Germinal center (tissue), 1 donor: ENCODE measurements around the gene PTH1R.
A peak's percentile ranks its signal among the peaks of the same experiment; 100 is the strongest.

Experiments used
- DNase-seq: peaks from one replicate; pipeline ENCODE4 v3.0.0; 2012; ENCODE audit warnings: mixed read lengths, low spot score

Gene PTH1R

GRCh38 chr3:46883054-46883829 lies 5.7 kb downstream of the PTH1R start:
- peak; percentile 33 for DNase-seq

GRCh38 chr3:46883830-46884185 lies 6.3 kb downstream of the PTH1R start:
- no peak for DNase-seq

- DNase-seq: no peak
These were observed 6.9 kb downstream of the PTH1R start for GRCh38 chr3:46884427-46884826.

- no peak for DNase-seq
These were observed 7.4 kb downstream of the PTH1R start for GRCh38 chr3:46884929-46885328.

- DNase-seq: no peak
These were observed 8.1 kb downstream of the PTH1R start for GRCh38 chr3:46885612-46886011.

- DNase-seq: no peak
These were observed 10.5 kb downstream of the PTH1R start for GRCh38 chr3:46887980-46888494.

- no peak for DNase-seq
These were observed 11.2 kb downstream of the PTH1R start for GRCh38 chr3:46888705-46889104.

GRCh38 chr3:46889381-46890110 lies 12.0 kb downstream of the PTH1R start:
- DNase-seq: no peak

- DNase-seq: no peak
These were observed 12.6 kb downstream of the PTH1R start for GRCh38 chr3:46890132-46890531.

- DNase-seq: no peak
These were observed 13.6 kb downstream of the PTH1R start for GRCh38 chr3:46891132-46891531.

- DNase-seq: peak; percentile 30
These were observed 15.0 kb downstream of the PTH1R start for GRCh38 chr3:46892285-46893145.

GRCh38 chr3:46893146-46893748 lies 15.7 kb downstream of the PTH1R start:
- no peak for DNase-seq

GRCh38 chr3:46893763-46894162 lies 16.2 kb downstream of the PTH1R start:
- DNase-seq: no peak

- DNase-seq: no peak
These were observed 16.7 kb downstream of the PTH1R start for GRCh38 chr3:46894256-46894655.

- DNase-seq: peak; percentile 77
These were observed 17.7 kb downstream of the PTH1R start for GRCh38 chr3:46895204-46895660.

- DNase-seq: no peak
These were observed 18.2 kb downstream of the PTH1R start for GRCh38 chr3:46895761-46896160.

- no peak for DNase-seq
These were observed 18.9 kb downstream of the PTH1R start for GRCh38 chr3:46896386-46896785.

- no peak for DNase-seq
These were observed 19.5 kb downstream of the PTH1R start for GRCh38 chr3:46897031-46897430.

- DNase-seq: no peak
These were observed 20.4 kb downstream of the PTH1R start for GRCh38 chr3:46897829-46898320.

GRCh38 chr3:46898321-46899150 lies 21.0 kb downstream of the PTH1R start:
- peak; percentile 58 for DNase-seq
